Measurements from ENCODE around the gene HIGD2A.

- TF ChIP-seq POLR2A (IDR thresholded peaks at IDR 0.05; ENCODE audit: low read depth, low read length) (no peak), CTCF (IDR thresholded peaks at IDR 0.05; ENCODE audit: extremely low read depth in 1 of 2, insufficient read depth in 1 of 2, low read depth in 1 of 2, low read length in 2 of 2) (no peak), POLR2AphosphoS5 (IDR thresholded peaks at IDR 0.05; ENCODE audit: insufficient read depth, low read depth, low read length) (peak; percentile 23), EZH2 (IDR thresholded peaks at IDR 0.05; ENCODE audit: borderline replicate concordance, low read depth, low read length, severe bottlenecking) (no peak), MAX (IDR thresholded peaks at IDR 0.05; ENCODE audit: insufficient read depth, insufficient read length) (no peak), MYC (IDR thresholded peaks at IDR 0.05; ENCODE audit: low read depth, low read length) (no peak)
Measured at GRCh38 chr5:176424181-176424580, 35.6 kb downstream of the HIGD2A start.
